GM19328 (cell line): Measurements from ENCODE around the gene VSX2.

ENCODE experiments used
- ATAC-seq: cut with Tn5 transposase; IDR thresholded peaks from one replicate; pipeline ENCODE4 v1.9.1; 2021; ENCODE audit warnings: mild to moderate bottlenecking, moderate library complexity; ENCODE audit not compliant: unreplicated experiment

VSX2 gene

GRCh38 chr14:74238974-74239847 lies at the start of gene VSX2:
TSS of gene VSX2 (plus strand) at chr14:74239449. CDS start at chr14:74239562, 113 bp downstream.
- ATAC-seq = no peak

- ATAC-seq = no peak
These were observed 48.2 kb upstream of the VSX2 start for GRCh38 chr14:74190927-74191575.

GRCh38 chr14:74194506-74195274 lies 44.6 kb upstream of the VSX2 start:
- ATAC-seq = no peak

GRCh38 chr14:74195623-74196022 lies 43.6 kb upstream of the VSX2 start:
- no peak for ATAC-seq

GRCh38 chr14:74198441-74199234 lies 40.6 kb upstream of the VSX2 start:
- no peak for ATAC-seq

GRCh38 chr14:74202113-74202512 lies 37.1 kb upstream of the VSX2 start:
- ATAC-seq = no peak

- ATAC-seq = no peak
These were observed 35.6 kb upstream of the VSX2 start for GRCh38 chr14:74203639-74204038.

- no peak for ATAC-seq
These were observed 34.8 kb upstream of the VSX2 start for GRCh38 chr14:74204491-74204890.

- no peak for ATAC-seq
These were observed 33.4 kb upstream of the VSX2 start for GRCh38 chr14:74205882-74206281.

- no peak for ATAC-seq
These were observed 31.3 kb upstream of the VSX2 start for GRCh38 chr14:74207943-74208342.

GRCh38 chr14:74208642-74209041 lies 30.6 kb upstream of the VSX2 start:
- ATAC-seq = no peak

GRCh38 chr14:74211945-74212580 lies 27.2 kb upstream of the VSX2 start:
- ATAC-seq = no peak

GRCh38 chr14:74213907-74214803 lies 25.1 kb upstream of the VSX2 start:
- ATAC-seq = no peak

- no peak for ATAC-seq
These were observed 22.6 kb upstream of the VSX2 start for GRCh38 chr14:74216671-74217070.

GRCh38 chr14:74217672-74218448 lies 21.4 kb upstream of the VSX2 start:
- ATAC-seq = no peak

GRCh38 chr14:74218462-74218861 lies 20.8 kb upstream of the VSX2 start:
- ATAC-seq = no peak

- no peak for ATAC-seq
These were observed 19.7 kb upstream of the VSX2 start for GRCh38 chr14:74219277-74220205.
